ENCODE results near the gene CUEDC1.

The CUEDC1 gene, protein sequence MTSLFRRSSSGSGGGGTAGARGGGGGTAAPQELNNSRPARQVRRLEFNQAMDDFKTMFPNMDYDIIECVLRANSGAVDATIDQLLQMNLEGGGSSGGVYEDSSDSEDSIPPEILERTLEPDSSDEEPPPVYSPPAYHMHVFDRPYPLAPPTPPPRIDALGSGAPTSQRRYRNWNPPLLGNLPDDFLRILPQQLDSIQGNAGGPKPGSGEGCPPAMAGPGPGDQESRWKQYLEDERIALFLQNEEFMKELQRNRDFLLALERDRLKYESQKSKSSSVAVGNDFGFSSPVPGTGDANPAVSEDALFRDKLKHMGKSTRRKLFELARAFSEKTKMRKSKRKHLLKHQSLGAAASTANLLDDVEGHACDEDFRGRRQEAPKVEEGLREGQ

DNA sequence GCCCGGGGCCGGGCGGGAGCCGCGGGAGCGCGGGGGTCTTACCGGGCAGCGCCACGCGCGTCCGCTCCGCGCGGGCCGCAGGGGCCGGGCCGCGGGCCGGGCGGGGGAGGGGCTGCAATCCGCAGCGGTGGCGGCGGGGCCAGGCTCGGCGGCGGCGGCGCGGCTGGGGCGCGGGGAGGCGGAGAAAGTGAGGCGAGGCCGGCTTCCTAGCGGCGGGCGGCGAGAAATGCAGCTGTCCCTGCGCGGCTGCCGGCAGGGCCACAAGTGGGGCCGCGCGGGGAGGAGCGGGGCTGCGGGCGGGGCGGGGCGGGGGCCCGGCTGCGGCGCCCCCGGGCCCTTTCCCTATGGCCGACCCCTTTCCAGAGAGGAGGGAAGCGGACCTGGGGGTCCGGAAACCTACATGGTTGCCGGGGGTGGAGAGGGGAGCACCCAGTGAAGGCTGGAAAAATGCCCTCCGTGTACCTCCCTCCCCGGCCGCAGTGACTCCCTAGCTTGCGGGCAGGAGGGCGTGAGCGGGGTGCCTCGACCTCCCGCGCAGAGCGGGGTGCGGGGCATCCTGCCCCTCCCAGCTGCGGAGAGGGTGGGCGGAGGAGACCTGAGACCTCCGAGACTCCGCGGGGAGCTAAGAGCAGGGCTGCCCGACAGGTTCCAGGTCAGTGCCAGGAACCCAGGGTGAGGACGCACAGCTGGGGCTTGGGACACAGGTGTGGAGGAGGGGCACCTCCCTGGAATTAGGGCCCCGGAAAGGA is at the start of gene CUEDC1:
CUEDC1 (minus strand) TSS at position 230 of the 749 bp plus-strand sequence. CDS start 69,848 bp downstream, outside the sequence.
- H3K9me3 ChIP-seq (ENCODE audit: control insufficient read depth, insufficient read depth, low read length), result no peaks in the 10 kb centered on the region
- H3K4me1 ChIP-seq (ENCODE audit: control insufficient read depth, insufficient read depth, low read length), result peaks cover 31% of the 10 kb centered on the region
- H3K36me3 ChIP-seq (ENCODE audit: control insufficient read depth, insufficient read depth, low read length), result no peaks in the 10 kb centered on the region
- no peak within 1 kb of the TSS for H3K9ac ChIP-seq (ENCODE audit: low read depth, low read length)
- peak within 1 kb of the TSS; percentile 71 for H3K27ac ChIP-seq (ENCODE audit: low read depth, low read length)
- H3K4me3 ChIP-seq (ENCODE audit: low read depth, low read length), result peak within 1 kb of the TSS; percentile 70
- H3K27me3 ChIP-seq (ENCODE audit: control insufficient read depth, insufficient read depth, low read length), result peaks cover 41% of the 10 kb centered on the region

DNA sequence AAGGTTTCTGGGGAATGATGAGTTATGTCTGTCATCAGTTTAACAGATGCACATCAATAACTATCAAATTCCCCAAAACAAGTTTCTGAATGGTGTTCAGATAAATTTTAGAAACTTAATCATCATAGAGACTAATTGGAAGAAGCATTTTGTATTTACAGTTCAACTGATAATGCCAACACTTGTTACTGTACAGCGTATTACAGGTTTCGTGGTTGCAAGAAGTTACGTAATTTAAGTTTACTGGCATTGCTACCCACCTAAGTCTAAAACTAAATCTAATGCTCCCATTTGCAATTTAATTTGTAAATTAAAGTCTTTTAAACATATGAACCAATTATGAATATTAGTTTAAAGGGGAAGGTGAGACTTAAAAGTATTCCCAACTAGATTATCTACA is 48.8 kb upstream of the CUEDC1 start:
- no peaks in the 10 kb centered on the region for H3K27me3 ChIP-seq (ENCODE audit: control insufficient read depth, insufficient read depth, low read length)
- no peak overlapping the region for H3K9ac ChIP-seq (ENCODE audit: low read depth, low read length)
- no peak overlapping the region for H3K27ac ChIP-seq (ENCODE audit: low read depth, low read length)
- peak overlapping the region; percentile 11; the same call in 1 of the 2 replicates for H3K4me3 ChIP-seq (ENCODE audit: low read depth, low read length)
- H3K9me3 ChIP-seq (ENCODE audit: control insufficient read depth, insufficient read depth, low read length), result no peaks in the 10 kb centered on the region
- H3K4me1 ChIP-seq (ENCODE audit: control insufficient read depth, insufficient read depth, low read length), result peaks cover 28% of the 10 kb centered on the region
- H3K36me3 ChIP-seq (ENCODE audit: control insufficient read depth, insufficient read depth, low read length), result peaks cover 69% of the 10 kb centered on the region

DNA sequence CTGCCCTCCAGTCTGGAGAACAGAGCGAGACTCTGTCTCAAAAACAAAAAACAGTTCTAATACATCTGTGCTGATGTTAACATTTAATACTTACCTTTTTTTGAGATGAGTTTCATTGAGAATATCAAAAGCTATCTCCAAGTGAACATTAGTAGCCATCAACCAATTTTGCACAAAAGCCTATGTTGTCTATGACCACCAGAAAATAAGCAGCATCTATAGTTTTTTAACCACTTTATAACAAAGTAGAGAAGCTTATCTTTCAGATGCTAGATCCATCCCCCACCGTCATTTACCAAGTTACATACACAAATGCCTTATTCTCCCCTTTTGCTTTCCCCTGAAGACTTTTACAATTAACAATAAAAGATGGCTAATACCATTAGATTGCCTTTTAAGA is 47.8 kb upstream of the CUEDC1 start:
- Histone ChIP-seq H3K36me3 (ENCODE audit: control insufficient read depth, insufficient read depth, low read length) (peaks cover 80% of the 10 kb centered on the region), H3K27ac (ENCODE audit: low read depth, low read length) (no peak overlapping the region), H3K9me3 (ENCODE audit: control insufficient read depth, insufficient read depth, low read length) (no peaks in the 10 kb centered on the region), H3K4me3 (ENCODE audit: low read depth, low read length) (no peak overlapping the region), H3K9ac (ENCODE audit: low read depth, low read length) (no peak overlapping the region), H3K27me3 (ENCODE audit: control insufficient read depth, insufficient read depth, low read length) (no peaks in the 10 kb centered on the region), H3K4me1 (ENCODE audit: control insufficient read depth, insufficient read depth, low read length) (peaks cover 28% of the 10 kb centered on the region)

DNA sequence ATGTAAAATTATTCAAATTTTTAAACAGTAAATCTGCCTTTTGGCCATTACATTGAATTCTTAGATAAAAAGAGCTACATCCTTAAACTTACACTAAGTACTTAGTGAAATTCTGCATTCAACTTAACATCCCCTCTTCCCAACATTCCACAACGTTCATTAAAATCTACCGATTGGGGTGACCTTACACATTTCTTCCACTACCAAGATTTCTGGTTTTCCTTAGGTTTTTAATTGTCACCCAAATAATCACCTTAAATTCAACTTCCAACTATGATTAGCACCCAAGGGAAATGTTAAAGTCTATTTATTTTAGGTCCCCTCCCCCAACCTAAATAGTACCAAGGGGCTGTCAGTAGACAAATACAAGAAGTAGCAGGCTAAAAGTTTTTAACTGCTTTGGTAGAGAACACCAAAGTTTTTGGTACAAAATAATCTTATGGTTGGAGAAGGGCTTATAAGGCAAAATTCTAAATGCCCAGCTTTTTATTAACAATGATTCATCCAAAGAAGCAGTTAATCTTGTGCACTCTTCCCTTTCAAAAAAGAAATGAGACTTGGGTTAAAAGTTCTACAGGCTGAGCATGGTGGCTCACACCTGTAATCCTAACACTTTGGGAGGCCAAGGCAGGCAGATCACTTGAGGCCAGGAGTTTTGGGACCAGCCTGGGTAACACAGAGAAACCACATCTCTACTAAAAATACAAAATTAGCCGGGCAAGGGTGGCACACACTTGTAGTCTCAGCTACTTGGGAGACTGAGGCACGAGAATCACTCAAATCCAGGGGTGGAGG is 47.1 kb upstream of the CUEDC1 start:
- H3K4me1 ChIP-seq (ENCODE audit: control insufficient read depth, insufficient read depth, low read length), result peaks cover 28% of the 10 kb centered on the region
- H3K4me3 ChIP-seq (ENCODE audit: low read depth, low read length), result no peak overlapping the region
- H3K9me3 ChIP-seq (ENCODE audit: control insufficient read depth, insufficient read depth, low read length), result no peaks in the 10 kb centered on the region
- H3K9ac ChIP-seq (ENCODE audit: low read depth, low read length), result no peak overlapping the region
- H3K36me3 ChIP-seq (ENCODE audit: control insufficient read depth, insufficient read depth, low read length), result peaks cover 85% of the 10 kb centered on the region
- no peaks in the 10 kb centered on the region for H3K27me3 ChIP-seq (ENCODE audit: control insufficient read depth, insufficient read depth, low read length)
- H3K27ac ChIP-seq (ENCODE audit: low read depth, low read length), result peak overlapping the region; percentile 24

DNA sequence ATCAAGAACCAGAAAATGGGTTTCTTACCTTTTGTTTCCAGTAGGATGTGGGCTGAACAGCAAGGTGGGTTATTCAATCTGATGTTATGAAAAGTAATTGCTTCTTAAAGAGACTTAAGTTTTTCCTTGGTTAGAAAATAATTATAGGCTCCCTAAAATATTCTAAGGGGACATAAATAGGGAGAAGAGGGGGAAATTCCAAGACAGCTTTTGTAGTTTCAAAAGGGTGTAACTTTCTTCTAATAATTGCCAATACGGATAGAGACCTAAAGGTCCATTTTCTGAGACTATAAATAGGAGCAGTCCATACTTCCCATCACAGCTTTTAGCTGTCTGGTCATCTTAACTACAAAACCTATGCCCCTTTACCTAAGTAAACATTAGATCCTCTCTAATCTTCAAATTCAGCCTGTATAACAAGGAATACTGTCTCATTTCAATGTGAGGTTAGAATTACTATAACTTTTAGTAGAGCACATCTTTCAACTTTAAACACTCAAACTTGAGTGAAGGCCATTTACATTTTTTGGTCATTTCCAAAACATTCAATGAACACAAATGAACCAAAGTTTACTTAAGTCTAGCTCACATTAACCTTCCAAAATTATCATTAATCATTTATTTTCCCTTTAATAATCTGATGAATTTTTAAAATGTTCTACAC is 46.4 kb upstream of the CUEDC1 start:
- Histone ChIP-seq H3K36me3 (ENCODE audit: control insufficient read depth, insufficient read depth, low read length) (peaks cover 88% of the 10 kb centered on the region), H3K9me3 (ENCODE audit: control insufficient read depth, insufficient read depth, low read length) (no peaks in the 10 kb centered on the region), H3K9ac (ENCODE audit: low read depth, low read length) (no peak overlapping the region), H3K4me3 (ENCODE audit: low read depth, low read length) (no peak overlapping the region), H3K27me3 (ENCODE audit: control insufficient read depth, insufficient read depth, low read length) (no peaks in the 10 kb centered on the region), H3K27ac (ENCODE audit: low read depth, low read length) (no peak overlapping the region), H3K4me1 (ENCODE audit: control insufficient read depth, insufficient read depth, low read length) (peaks cover 28% of the 10 kb centered on the region)

DNA sequence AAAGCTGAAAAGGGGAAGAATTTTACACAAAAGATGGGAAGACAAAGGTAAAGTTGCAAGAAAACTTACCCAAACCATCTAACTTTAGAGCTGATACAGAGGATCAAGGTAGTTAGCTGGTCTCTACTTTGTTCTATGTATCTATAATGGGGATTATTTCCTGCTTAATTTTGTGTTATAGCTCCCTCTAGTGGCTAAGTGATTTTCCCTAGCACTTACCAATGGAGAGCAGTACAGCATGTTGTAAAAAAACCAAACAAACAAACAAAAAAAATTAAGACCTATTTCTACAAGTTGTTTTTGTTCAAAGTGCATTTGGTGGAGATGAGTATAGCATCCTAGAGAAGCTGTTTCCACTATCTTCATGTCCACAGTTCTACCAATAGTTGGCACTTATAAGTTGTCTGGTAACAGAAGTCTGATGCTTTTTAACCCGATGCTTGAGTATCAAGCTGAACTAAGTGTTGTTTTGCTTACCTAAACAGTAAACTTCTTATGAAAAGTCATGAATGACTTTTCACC is 44.3 kb upstream of the CUEDC1 start:
- H3K4me1 ChIP-seq (ENCODE audit: control insufficient read depth, insufficient read depth, low read length), result peaks cover 15% of the 10 kb centered on the region
- H3K36me3 ChIP-seq (ENCODE audit: control insufficient read depth, insufficient read depth, low read length), result peaks cover 73% of the 10 kb centered on the region
- H3K9ac ChIP-seq (ENCODE audit: low read depth, low read length), result no peak overlapping the region
- no peak overlapping the region for H3K27ac ChIP-seq (ENCODE audit: low read depth, low read length)
- no peaks in the 10 kb centered on the region for H3K27me3 ChIP-seq (ENCODE audit: control insufficient read depth, insufficient read depth, low read length)
- H3K9me3 ChIP-seq (ENCODE audit: control insufficient read depth, insufficient read depth, low read length), result no peaks in the 10 kb centered on the region
- H3K4me3 ChIP-seq (ENCODE audit: low read depth, low read length), result no peak overlapping the region

DNA sequence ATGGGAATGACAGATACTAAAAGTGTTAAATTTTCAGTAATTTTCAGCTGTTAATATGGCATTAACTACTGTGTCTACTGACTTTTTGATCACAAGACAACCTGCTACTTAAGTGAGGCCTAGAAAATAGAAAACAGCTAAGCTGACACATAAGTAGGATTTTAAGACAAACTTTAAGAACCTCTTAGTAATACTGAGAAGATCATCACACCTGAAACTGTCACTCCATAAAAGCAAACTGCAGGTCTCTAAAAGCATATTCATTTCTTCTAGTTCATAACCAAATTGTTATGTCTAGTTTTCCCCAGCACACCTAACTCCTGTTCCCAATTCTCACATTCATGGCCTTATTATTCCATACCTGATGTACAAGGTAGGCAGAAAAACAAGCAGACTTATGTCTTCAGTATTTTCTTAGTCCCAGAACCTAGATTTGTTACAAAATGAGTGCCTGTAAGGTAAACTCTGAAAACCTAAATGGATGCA is 43.8 kb upstream of the CUEDC1 start:
- Histone ChIP-seq H3K27ac (ENCODE audit: low read depth, low read length) (no peak overlapping the region), H3K27me3 (ENCODE audit: control insufficient read depth, insufficient read depth, low read length) (no peaks in the 10 kb centered on the region), H3K9ac (ENCODE audit: low read depth, low read length) (no peak overlapping the region), H3K4me1 (ENCODE audit: control insufficient read depth, insufficient read depth, low read length) (peaks cover 13% of the 10 kb centered on the region), H3K36me3 (ENCODE audit: control insufficient read depth, insufficient read depth, low read length) (peaks cover 68% of the 10 kb centered on the region), H3K9me3 (ENCODE audit: control insufficient read depth, insufficient read depth, low read length) (no peaks in the 10 kb centered on the region), H3K4me3 (ENCODE audit: low read depth, low read length) (no peak overlapping the region)

DNA sequence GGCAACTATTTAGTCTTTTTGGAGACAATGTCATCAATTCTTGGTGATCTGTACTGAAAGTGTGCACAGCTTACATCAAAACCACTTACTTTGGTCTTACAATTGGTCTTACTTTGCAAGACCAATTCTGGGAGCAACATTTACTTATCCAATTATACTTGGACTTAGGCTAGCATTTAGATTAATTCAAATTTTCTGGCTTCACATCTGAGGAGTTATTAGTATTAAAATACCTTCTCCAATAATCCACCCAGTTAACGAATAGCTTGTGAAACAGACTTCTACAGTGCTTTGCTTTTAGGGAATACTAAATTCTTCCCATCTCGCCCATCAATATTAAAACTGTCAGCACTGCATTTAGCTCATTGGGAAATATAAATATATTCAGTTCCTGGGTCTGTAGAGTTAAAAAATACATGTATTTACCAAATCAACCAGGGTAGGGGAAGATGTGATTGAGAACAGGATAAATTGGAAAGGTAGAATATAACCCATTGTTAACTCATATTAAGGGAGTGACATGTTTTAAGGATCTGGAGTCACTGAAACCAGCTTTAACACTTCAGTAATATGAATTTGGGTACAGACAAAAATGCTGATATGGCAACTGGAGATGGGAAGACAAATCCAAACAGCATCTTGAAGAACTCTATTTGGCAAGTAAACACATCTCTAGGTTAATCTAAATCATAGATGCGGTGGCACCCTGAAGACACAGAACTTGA is 42.0 kb upstream of the CUEDC1 start:
- no peaks in the 10 kb centered on the region for H3K27me3 ChIP-seq (ENCODE audit: control insufficient read depth, insufficient read depth, low read length)
- H3K4me3 ChIP-seq (ENCODE audit: low read depth, low read length), result no peak overlapping the region
- no peak overlapping the region for H3K9ac ChIP-seq (ENCODE audit: low read depth, low read length)
- H3K4me1 ChIP-seq (ENCODE audit: control insufficient read depth, insufficient read depth, low read length), result peaks cover 5% of the 10 kb centered on the region
- no peak overlapping the region for H3K27ac ChIP-seq (ENCODE audit: low read depth, low read length)
- H3K9me3 ChIP-seq (ENCODE audit: control insufficient read depth, insufficient read depth, low read length), result no peaks in the 10 kb centered on the region
- H3K36me3 ChIP-seq (ENCODE audit: control insufficient read depth, insufficient read depth, low read length), result peaks cover 50% of the 10 kb centered on the region

DNA sequence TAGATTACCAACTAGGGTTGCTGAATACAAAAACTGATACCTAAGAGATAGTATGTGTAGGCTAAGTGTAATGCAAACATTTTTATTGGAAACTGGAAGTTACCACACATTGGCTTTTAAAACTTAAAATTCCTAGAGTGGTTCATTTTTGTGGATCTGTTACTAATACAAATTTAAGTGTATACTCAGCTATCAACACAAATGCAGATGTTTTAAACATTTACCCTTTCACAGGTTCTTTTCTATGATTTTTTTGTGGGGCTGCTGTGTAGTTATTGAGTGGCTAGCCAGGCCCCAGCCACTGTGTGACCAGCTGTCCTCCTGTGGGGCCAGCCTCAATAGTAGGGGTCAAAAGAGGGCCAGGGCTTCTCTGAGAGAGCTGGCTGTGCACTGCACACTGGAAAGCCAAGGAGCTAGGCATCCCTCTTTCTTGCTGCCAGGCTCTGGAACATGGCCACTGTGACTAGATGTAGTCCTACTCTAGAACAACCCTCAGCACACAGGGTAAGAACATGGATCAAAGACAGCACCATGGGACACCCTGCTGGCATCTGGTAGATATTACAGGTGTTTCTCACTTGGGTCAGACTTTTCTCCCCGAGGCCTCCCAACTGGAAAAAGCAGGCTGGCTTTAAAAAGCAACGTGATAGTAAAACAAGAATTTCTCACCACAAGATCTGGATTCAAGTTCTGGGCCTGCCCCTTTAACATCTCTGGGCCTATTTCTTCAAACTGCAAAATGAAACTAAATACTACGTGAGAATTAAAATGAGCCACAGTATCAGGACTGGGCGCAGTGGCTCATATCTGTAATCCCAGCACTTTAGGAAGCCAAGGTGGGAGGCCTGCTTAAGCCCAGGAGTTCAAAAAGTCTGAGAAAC is 40.1 kb upstream of the CUEDC1 start:
- Histone ChIP-seq H3K27me3 (ENCODE audit: control insufficient read depth, insufficient read depth, low read length) (no peaks in the 10 kb centered on the region), H3K9me3 (ENCODE audit: control insufficient read depth, insufficient read depth, low read length) (no peaks in the 10 kb centered on the region), H3K27ac (ENCODE audit: low read depth, low read length) (peak overlapping the region; percentile 15), H3K9ac (ENCODE audit: low read depth, low read length) (no peak overlapping the region), H3K4me3 (ENCODE audit: low read depth, low read length) (no peak overlapping the region), H3K4me1 (ENCODE audit: control insufficient read depth, insufficient read depth, low read length) (peaks cover 7% of the 10 kb centered on the region), H3K36me3 (ENCODE audit: control insufficient read depth, insufficient read depth, low read length) (peaks cover 31% of the 10 kb centered on the region)

Data from HUES48 (cell line).